ENCODE data around the gene GLUD1.
"Not testable (repeated sequence)": the region's sequence is repeated elsewhere in the genome, so short reads cannot be mapped to it uniquely, and the experiment has no call there.

GLUD1 gene

DNA sequence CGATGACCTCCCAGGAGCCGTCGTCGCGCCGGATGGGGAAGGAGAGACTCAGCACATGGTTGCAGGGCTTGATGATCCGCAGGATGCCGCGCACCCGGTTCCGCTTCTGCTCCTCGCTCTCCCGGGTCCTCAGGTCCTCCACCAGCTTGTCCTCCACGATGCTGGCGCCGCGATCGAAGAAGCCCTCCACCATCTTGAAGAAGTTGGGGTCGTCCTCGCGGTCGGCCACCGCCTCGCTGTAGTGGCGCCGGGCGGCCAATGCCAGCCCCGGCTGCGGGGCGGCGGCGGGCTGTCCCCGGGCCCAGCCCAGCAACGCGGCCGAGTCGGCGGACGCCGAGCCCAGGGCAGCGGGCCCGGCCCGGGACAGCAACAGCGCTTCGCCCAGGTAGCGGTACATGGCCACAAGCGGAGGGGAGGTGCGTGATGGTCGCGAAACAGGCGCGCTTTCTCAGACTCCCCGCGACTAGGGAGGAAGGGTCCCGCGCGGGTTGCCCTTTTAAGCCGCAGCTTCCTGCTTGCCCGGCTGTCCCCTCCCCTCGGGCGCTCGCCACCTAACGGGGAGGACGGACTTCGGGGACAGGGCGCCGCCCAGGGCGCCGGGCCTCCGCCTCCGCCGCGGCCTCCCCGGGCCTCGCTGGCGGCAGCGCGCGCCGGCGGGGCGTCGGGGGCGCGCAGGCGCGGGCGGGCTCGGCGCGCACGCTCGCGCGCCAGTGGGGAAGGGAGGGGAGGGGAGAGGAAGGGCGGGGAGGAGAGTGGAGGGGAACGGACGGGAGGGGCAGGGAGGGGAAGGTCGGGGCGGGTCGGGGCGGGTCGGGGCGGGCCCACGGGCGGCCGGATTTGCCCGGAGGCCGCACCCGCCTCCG lies at the start of gene GLUD1, which contains the start of gene SHLD2:
Gene GLUD1 (minus strand): TSS at position 471 of the 863 bp plus-strand sequence. CDS start 74 bp downstream, at position 397.
Gene SHLD2 (plus strand): TSS at position 834 of the 863 bp plus-strand sequence. CDS start 56,149 bp downstream, outside the sequence.
- DNase-seq, result peak; percentile 15

DNA sequence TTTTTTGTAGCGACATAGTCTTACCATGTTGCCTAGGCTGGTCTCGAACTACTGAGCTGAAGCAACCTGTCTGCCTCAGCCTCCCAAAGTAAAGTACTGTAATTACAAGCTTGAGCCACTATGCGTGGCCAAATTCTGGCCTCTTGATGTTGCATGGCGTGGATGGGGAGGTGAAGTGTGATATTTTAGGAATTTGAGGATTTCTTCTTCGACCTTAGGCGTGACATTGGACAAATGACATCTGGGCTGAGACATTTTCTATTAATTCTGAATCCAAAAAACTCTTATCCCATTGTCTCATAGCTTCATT lies 48.4 kb upstream of the GLUD1 start:
- not testable (repeated sequence) for DNase-seq

- not testable (repeated sequence) for DNase-seq
Observed at GRCh38 chr10:87142230-87143108, 47.8 kb upstream of the GLUD1 start.

- DNase-seq, result not testable (repeated sequence)
Observed at GRCh38 chr10:87137478-87137877, 42.8 kb upstream of the GLUD1 start.

DNA sequence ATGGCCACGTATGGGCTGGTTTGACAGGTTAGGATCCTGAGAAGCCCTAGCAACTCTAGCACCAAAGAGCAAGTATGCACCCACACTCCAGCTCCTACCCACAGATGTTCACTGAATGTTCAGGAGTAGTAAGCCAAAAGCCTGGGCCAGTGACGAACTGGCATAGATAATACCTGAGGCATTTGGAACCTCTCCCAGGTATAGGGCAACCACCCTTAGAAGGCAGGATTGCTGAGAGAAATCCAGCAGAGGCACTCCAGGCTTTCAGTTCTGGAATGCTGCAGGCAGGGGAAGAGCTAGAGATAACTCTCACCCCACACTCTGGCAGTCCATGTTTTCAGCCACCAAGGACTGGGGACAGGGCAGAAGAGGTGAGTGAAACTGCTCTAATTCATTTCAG lies 39.8 kb upstream of the GLUD1 start:
- DNase-seq, result not testable (repeated sequence)

- DNase-seq, result not testable (repeated sequence)
Observed at GRCh38 chr10:87133936-87134335, 39.3 kb upstream of the GLUD1 start.

- DNase-seq, result not testable (repeated sequence)
Observed at GRCh38 chr10:87132176-87132575, 37.5 kb upstream of the GLUD1 start.

- not testable (repeated sequence) for DNase-seq
Observed at GRCh38 chr10:87127607-87128156, 33.0 kb upstream of the GLUD1 start.

- DNase-seq, result not testable (repeated sequence)
Observed at GRCh38 chr10:87127048-87127447, 32.4 kb upstream of the GLUD1 start.

- not testable (repeated sequence) for DNase-seq
Observed at GRCh38 chr10:87123351-87123750, 28.7 kb upstream of the GLUD1 start.

DNA sequence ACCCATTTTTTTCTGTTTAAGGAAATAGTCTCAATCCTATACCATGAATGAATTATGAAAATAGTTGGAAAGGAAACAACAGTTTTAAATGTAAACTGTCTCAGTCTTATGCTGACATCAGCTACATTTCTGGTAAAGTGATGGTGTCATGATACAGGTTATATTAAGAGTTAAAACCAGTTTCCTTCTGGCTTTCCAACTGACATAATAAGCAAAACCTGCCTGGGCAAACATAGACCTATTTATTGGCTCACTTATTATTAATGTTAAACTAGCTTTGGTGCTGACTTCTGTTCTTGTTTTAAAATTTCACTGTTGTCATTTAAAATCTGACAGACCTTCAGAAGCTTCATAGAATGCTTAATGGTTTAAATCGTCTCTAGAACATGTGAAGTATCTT lies 24.4 kb upstream of the GLUD1 start:
- DNase-seq, result not testable (repeated sequence)

DNA sequence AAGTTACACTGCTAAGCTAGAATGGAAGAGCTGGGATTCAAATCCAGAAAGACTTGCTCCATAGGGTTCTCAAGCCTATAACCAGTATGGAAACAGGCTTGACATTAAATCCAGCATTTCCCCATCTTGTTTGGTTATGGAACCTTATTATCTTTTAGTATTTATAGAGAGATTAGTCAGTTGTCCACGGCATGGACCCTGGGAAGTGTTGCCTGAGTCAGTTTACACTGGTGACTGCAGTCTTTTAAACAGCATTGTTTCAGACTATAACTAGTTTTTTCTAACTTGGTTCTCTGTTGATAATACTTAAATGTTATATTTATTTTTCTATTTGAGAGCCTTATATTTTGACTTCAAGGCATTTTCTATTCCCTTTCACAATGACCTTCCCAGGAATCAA lies 23.5 kb upstream of the GLUD1 start:
- DNase-seq, result not testable (repeated sequence)

- no peak for DNase-seq
Observed at GRCh38 chr10:87105446-87106124, 10.9 kb upstream of the GLUD1 start.

DNA sequence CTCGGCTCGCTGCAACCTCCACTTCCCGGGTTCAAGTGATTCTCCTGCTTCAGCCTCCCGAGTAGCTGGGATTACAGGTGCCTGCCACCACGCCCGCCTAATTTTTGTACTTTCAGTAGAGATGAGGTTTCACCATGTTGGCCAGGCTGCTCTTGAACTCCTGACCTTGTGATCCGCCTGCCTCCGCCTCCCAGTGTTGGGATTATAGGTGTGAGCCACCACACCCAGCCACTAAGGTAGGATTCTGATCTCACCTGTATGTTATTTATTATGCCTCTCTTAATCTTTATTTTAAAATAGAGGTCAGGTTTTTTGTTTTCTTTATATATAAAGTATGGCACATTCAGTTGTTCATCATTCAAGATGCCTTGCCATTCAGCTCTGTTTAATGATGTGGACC lies 10.1 kb upstream of the GLUD1 start:
- not testable (repeated sequence) for DNase-seq

- no peak for DNase-seq
Observed at GRCh38 chr10:87101996-87102395, 7.4 kb upstream of the GLUD1 start.

DNA sequence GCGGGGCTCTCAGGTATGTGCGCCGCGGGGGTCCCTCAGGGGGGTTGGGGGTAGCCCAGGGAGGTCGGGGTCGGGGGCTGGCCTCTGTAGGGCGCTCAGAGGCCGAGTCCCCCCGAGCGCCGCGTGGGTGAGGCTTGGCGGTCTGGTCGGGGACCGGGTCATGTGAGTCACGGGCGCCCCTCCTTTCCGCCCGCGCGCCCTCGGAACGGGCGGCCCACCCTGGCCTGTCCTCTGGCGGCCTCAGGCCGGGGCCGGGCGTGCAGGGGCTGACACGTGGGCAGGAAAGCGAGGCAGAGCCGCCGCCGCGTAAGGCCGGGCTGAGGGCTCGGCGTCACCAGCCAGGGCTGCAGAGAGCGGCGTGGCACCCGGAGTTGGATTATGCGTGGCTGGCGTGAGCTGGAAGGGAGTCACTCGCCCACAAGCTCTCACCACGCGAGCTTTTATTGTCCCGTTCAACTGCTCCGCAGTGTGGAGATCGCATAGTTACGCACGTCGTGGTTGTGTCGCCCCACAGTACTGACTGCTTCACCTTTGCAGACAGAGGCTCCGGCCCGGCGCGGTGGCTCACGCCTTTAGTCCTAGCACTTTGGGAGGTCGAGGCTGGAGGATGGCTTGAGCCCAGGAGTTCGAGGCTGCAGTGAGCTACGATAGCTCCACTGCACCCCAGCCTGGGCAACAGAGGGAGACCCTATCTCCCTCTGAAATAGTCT lies 748 bp upstream of the GLUD1 start:
- no peak for DNase-seq

- no peak for DNase-seq
Observed at GRCh38 chr10:87093632-87094372, 841 bp downstream of the GLUD1 start.

DNA sequence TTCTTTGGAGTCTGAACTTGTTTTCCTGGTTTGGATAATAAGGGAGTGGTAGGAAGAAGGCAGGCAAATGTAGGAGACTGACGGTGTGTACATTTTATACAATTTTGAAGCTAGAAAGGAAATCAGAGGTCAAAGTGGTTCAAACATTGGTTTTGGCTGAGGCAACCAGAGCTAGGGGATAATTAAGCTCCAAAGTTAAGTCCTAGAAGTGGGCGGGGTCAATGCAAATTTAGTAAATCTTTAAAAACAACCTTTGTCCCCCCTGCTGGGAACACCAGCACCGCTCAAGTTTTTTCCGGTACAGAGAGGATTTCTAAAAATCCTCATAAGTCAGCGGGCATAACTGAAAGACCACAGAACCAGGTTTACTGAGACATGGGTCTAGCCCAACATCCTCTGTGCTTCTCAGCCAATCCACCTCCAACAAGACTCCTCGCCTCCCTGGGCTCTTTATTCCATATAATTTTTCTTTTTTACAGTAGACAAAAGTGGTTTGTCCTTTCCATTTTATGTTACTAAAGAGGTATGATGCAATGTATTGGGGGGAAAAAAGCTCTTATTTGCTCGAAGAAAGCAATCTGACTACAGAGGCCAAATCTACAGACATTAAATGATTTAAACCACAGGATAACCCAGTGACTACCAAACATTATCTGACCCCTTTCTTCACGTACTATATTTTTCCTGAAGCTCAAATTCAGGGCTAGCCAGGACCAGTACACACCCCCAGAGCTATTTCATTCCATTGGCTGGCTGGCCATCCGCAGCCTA lies 1.6 kb downstream of the GLUD1 start:
- no peak for DNase-seq

DNA sequence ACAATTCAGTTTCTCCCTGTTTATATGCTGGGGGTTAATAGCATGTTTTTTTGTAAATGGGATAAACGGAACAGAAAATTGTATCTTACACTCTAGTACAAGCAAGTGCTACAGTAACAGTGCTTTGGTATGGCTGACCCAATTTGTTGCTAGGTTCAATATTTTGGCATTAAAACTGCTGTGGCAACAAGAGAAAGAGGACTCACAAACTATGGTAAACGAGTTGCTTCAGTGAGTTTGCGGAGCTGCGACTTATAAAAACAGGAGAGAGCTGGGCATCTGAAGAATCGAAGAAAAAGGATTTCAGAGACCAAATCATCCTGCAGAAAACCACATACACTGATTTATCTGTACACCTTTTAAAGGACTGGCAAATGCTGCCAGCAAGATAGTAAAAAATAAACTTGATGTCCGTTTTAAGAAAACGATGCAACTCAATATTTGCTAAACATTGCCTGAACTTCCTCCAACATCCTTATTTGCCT lies 2.2 kb downstream of the GLUD1 start:
- no peak for DNase-seq

DNA sequence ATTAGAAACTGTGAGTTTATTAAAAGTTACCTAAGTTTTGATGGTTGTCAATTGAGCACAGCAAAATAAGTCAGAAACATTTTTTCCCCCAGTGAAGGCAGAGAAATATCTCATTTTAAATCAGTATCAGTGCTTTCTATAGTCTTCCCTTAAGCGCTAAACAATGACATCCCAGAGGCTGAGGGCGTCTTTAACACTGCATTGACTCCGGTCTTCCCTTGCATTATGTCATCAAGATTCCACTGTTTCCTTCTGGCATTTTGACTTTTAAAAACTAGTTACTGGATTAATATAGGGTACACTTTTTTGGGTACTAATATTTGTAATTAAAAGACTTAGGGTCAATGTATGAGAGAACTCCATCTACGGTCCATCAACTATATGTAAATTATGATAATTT lies 3.9 kb downstream of the GLUD1 start:
- DNase-seq, result no peak

Measured in cortex of kidney (tissue), 1 donor.